Prostate gland (tissue), 2 donors: ENCODE results near the gene ATP8B2. TPM values are rescaled to one million over a fixed set of nuclear protein-coding genes. Genes with fewer than 3 reads are reported as not detected.

Experiments
- DNase-seq: peaks from one replicate; pipeline ENCODE4 v3.0.0-alpha.2; 2019; ENCODE audit warnings: low spot score
- H3K27ac ChIP-seq, 2 donors: fragments of 200-600 bp; sonication (generic); 2 replicates each; pipeline ENCODE4 v1.5.1; 2017 to 2019
- H3K27me3 ChIP-seq: fragments of 200-600 bp; sonication (generic); replicated peaks from 2 replicates; pipeline ENCODE4 v1.5.1; 2019; ENCODE audit not compliant: insufficient read depth
- H3K36me3 ChIP-seq, 2 donors: fragments of 200-600 bp; sonication (generic); 1 replicate in 1 of 2; 2 replicates in 1 of 2; pipeline versions ENCODE4 v1.5.1 to v1.8.1; 2017 to 2019
- H3K4me1 ChIP-seq: fragments of 200-600 bp; sonication (generic); replicated peaks from 2 replicates; pipeline ENCODE4 v1.5.1; 2019
- H3K4me3 ChIP-seq, 2 donors: fragments of 200-600 bp; sonication (generic); 2 replicates each; pipeline ENCODE4 v1.5.1; 2017 to 2019
- H3K9me3 ChIP-seq: fragments of 200-600 bp; sonication (generic); 2 replicates; pipeline ENCODE4 v1.5.1; 2017
- CTCF ChIP-seq, 4 experiments: fragments of 200-600 bp in 2 of 4; fragments of 450-650 bp in 2 of 4; sonication (generic) in 2 of 4; IDR thresholded peaks; 1 replicate in 3 of 4; 2 replicates in 1 of 4; pipeline ENCODE4 v1.5.1; 2016 to 2019; ENCODE audit warnings: antibody characterized with exemption in 4 of 4, mild to moderate bottlenecking in 2 of 4, moderate library complexity in 2 of 4
- POLR2A ChIP-seq: fragments of 450-650 bp; IDR thresholded peaks from one replicate; pipeline ENCODE4 v1.6.1; 2016; ENCODE audit warnings: antibody characterized with exemption, mild to moderate bottlenecking
- POLR2AphosphoS5 ChIP-seq: sonication (generic); formaldehyde crosslinking; IDR thresholded peaks from one replicate; pipeline ENCODE4 v1.6.1; 2017; ENCODE audit warnings: antibody characterized with exemption
- WGBS: methylation state at CpG from one replicate; pipeline ENCODE4 v1.1.5; 2018; 5-methylcytosine and 5-hydroxymethylcytosine counted together
- intact Hi-C: fragments of 100-400 bp; cut with DNase I; formaldehyde crosslinking; loops from one replicate; pipeline ENCODE4 v1.14.2; 2022
- total RNA-seq, 2 donors: library from RNA; depleted of rRNA; stranded (reverse); fragments of >200 nt; gene quantifications; one replicate each; pipeline ENCODE4 v1.1.0, GENCODE V29; 2016

The ATP8B2 gene
- total RNA-seq, 2 donors from 2014 or later = 88.9 to 171 TPM

GRCh38 chr1:154379301-154379700 is 54.0 kb downstream of the ATP8B2 start:
- no peaks in the 10 kb centered on the region for H3K36me3 ChIP-seq
- no peak for DNase-seq
- TF ChIP-seq CTCF (IDR thresholded peaks at IDR 0.05) (no peak), POLR2A (no peak), POLR2AphosphoS5 (no peak)
- no peaks in the 10 kb centered on the region for H3K27me3 ChIP-seq
- no peak overlapping the region for H3K4me3 ChIP-seq
- H3K27ac ChIP-seq = no peak overlapping the region
- no peaks in the 10 kb centered on the region for H3K9me3 ChIP-seq
- H3K4me1 ChIP-seq = no peaks in the 10 kb centered on the region
- intact Hi-C loops = no loop called here
- WGBS = 81% methylated on average over 13 of the region's 16 CpGs

- H3K36me3 ChIP-seq = no peaks in the 10 kb centered on the region
- H3K4me1 ChIP-seq = no peaks in the 10 kb centered on the region
- WGBS = 72% methylated on average over 8 of the region's 8 CpGs
- H3K27ac ChIP-seq = no peak overlapping the region
- TF ChIP-seq POLR2AphosphoS5 (no peak), POLR2A (no peak), CTCF (IDR thresholded peaks at IDR 0.05) (no peak)
- intact Hi-C loops = no loop called here
- H3K27me3 ChIP-seq = no peaks in the 10 kb centered on the region
- no peaks in the 10 kb centered on the region for H3K9me3 ChIP-seq
- no peak overlapping the region for H3K4me3 ChIP-seq
- DNase-seq = no peak
These were observed 59.5 kb downstream of the ATP8B2 start for GRCh38 chr1:154384650-154385489.

GRCh38 chr1:154386643-154387352 is 61.5 kb downstream of the ATP8B2 start:
- Histone ChIP-seq H3K27ac (no peak overlapping the region), H3K36me3 (no peaks in the 10 kb centered on the region), H3K4me1 (no peaks in the 10 kb centered on the region), H3K4me3 (no peak overlapping the region), H3K9me3 (no peaks in the 10 kb centered on the region), H3K27me3 (no peaks in the 10 kb centered on the region)
- intact Hi-C loops = no loop called here
- WGBS = 71% methylated on average over 11 of the region's 11 CpGs
- TF ChIP-seq CTCF (IDR thresholded peaks at IDR 0.05) = no peak
- DNase-seq = no peak

- WGBS = 48% methylated on average over 9 of the region's 9 CpGs
- no peaks in the 10 kb centered on the region for H3K27me3 ChIP-seq
- no peak overlapping the region for H3K27ac ChIP-seq
- no peaks in the 10 kb centered on the region for H3K36me3 ChIP-seq
- intact Hi-C loops = no loop called here
- TF ChIP-seq POLR2A (no peak), CTCF (IDR thresholded peaks at IDR 0.05) (no peak), POLR2AphosphoS5 (no peak)
- DNase-seq = no peak
- H3K4me1 ChIP-seq = no peaks in the 10 kb centered on the region
- no peaks in the 10 kb centered on the region for H3K9me3 ChIP-seq
- H3K4me3 ChIP-seq = no peak overlapping the region
These were observed 65.9 kb downstream of the ATP8B2 start for GRCh38 chr1:154391086-154391770.
